RWPE2 (cell line): ENCODE data around the gene ABHD1.

Source experiments
- ATAC-seq: fragments of 200-7000 bp; cut with Tn5 transposase; 3 replicates; pipeline ENCODE4 v1.9.1; 2021; ENCODE audit warnings: low read depth
- DNase-seq: peaks from one replicate; pipeline ENCODE4 v3.0.0-alpha.2; 2020; ENCODE audit warnings: low spot score
- H3K27ac ChIP-seq: fragments of 450-650 bp; 2 replicates; pipeline ENCODE4 v1.5.1; 2017; ENCODE audit warnings: mild to moderate bottlenecking; ENCODE audit not compliant: poor library complexity, severe bottlenecking
- H3K27me3 ChIP-seq: fragments of 250-450 bp; sonication (Bioruptor Pico); 2 replicates; pipeline ENCODE4 v1.5.1; 2021; ENCODE audit warnings: mild to moderate bottlenecking, moderate library complexity; ENCODE audit not compliant: insufficient read depth, poor library complexity, severe bottlenecking
- H3K36me3 ChIP-seq: fragments of 250-450 bp; sonication (Bioruptor Pico); 2 replicates; pipeline ENCODE4 v1.5.1; 2020; ENCODE audit warnings: low read depth, mild to moderate bottlenecking, moderate library complexity
- H3K4me1 ChIP-seq: fragments of 250-450 bp; sonication (Bioruptor Pico); 2 replicates; pipeline ENCODE4 v1.5.1; 2021; ENCODE audit warnings: mild to moderate bottlenecking, moderate library complexity; ENCODE audit not compliant: insufficient read depth, poor library complexity, severe bottlenecking
- H3K4me3 ChIP-seq: fragments of 250-450 bp; sonication (Bioruptor Pico); 2 replicates; pipeline ENCODE4 v1.5.1; 2021; ENCODE audit warnings: mild to moderate bottlenecking, moderate library complexity; ENCODE audit not compliant: severe bottlenecking
- H3K9me3 ChIP-seq: fragments of 250-450 bp; sonication (Bioruptor Pico); 2 replicates; pipeline ENCODE4 v1.5.1; 2021; ENCODE audit warnings: mild to moderate bottlenecking, moderate library complexity; ENCODE audit not compliant: severe bottlenecking
- CTCF ChIP-seq: fragments of 450-650 bp; IDR thresholded peaks from one replicate; pipeline ENCODE4 v1.5.1; 2017; ENCODE audit warnings: mild to moderate bottlenecking, moderate library complexity; ENCODE audit not compliant: poor library complexity, severe bottlenecking

The ABHD1 gene

GRCh38 chr2:27078267-27079194, 45.1 kb upstream of the ABHD1 start, which contains the start of gene EMILIN1:
Gene EMILIN1 (plus strand): TSS chr2:27078615. CDS start chr2:27079066, 451 bp downstream.
- no peaks in the 10 kb centered on the region for H3K27me3 ChIP-seq
- TF ChIP-seq CTCF: no peak
- H3K4me3 ChIP-seq: no peak within 1 kb of the TSS
- ATAC-seq (no peak), DNase-seq (no peak)
- no peaks in the 10 kb centered on the region for H3K9me3 ChIP-seq
- no peaks in the 10 kb centered on the region for H3K36me3 ChIP-seq
- H3K27ac ChIP-seq: no peak within 1 kb of the TSS
- peaks cover 4% of the 10 kb centered on the region for H3K4me1 ChIP-seq

GRCh38 chr2:27079233-27080139, 44.1 kb upstream of the ABHD1 start:
- Histone ChIP-seq H3K4me1 (peaks cover 4% of the 10 kb centered on the region), H3K9me3 (no peaks in the 10 kb centered on the region), H3K36me3 (no peaks in the 10 kb centered on the region), H3K27me3 (no peaks in the 10 kb centered on the region), H3K27ac (no peak overlapping the region), H3K4me3 (no peak overlapping the region)
- DNase-seq: no peak
- no peak for ATAC-seq
- no peak for TF ChIP-seq CTCF

GRCh38 chr2:27080140-27080469, 43.5 kb upstream of the ABHD1 start:
- H3K36me3 ChIP-seq: no peaks in the 10 kb centered on the region
- H3K4me3 ChIP-seq: no peak overlapping the region
- ATAC-seq (no peak), DNase-seq (no peak)
- peaks cover 4% of the 10 kb centered on the region for H3K4me1 ChIP-seq
- no peaks in the 10 kb centered on the region for H3K27me3 ChIP-seq
- TF ChIP-seq CTCF: no peak
- no peak overlapping the region for H3K27ac ChIP-seq
- H3K9me3 ChIP-seq: no peaks in the 10 kb centered on the region

GRCh38 chr2:27080603-27080936, 43.0 kb upstream of the ABHD1 start:
- no peaks in the 10 kb centered on the region for H3K27me3 ChIP-seq
- H3K36me3 ChIP-seq: no peaks in the 10 kb centered on the region
- no peaks in the 10 kb centered on the region for H3K9me3 ChIP-seq
- ATAC-seq (no peak), DNase-seq (no peak)
- H3K4me1 ChIP-seq: peaks cover 4% of the 10 kb centered on the region
- no peak overlapping the region for H3K27ac ChIP-seq
- H3K4me3 ChIP-seq: no peak overlapping the region
- TF ChIP-seq CTCF: no peak
